B cell (primary cell): ENCODE results near the gene PRRT4.

Experiments
- CTCF ChIP-seq: fragments of 200-600 bp; IDR thresholded peaks from one replicate; pipeline ENCODE4 v1.8.0; 2022; ENCODE audit warnings: antibody characterized with exemption, mild to moderate bottlenecking
- EZH2 ChIP-seq: IDR thresholded peaks from 2 replicates; pipeline ENCODE4 v1.6.1; 2012; ENCODE audit warnings: borderline replicate concordance, low read depth, mild to moderate bottlenecking, moderate library complexity, low read length; ENCODE audit not compliant: insufficient read depth, poor library complexity, severe bottlenecking

DNA sequence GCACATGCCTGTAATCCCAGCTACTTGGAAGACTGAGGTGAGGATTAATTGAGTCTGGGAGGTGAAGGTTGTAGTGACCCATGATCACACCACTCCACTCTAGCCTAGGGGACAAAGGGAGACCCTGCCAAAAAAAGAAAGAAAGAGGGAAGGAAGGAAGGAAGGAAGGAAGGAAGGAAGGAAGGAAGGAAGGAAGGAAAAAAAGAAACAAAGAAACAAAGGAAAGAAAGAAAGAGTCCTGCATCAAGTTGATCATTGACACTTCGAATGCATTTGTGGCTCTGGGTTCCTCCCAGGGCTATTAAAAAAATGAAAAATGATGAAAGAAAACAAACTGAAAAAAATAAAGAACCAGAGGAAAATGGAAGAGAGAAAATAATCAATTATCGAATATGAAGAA, 3.9 kb upstream of the PRRT4 start:
- no peak for TF ChIP-seq CTCF
- TF ChIP-seq EZH2: no peak
